ENCODE data around the gene IL17RC.

Gene IL17RC

DNA sequence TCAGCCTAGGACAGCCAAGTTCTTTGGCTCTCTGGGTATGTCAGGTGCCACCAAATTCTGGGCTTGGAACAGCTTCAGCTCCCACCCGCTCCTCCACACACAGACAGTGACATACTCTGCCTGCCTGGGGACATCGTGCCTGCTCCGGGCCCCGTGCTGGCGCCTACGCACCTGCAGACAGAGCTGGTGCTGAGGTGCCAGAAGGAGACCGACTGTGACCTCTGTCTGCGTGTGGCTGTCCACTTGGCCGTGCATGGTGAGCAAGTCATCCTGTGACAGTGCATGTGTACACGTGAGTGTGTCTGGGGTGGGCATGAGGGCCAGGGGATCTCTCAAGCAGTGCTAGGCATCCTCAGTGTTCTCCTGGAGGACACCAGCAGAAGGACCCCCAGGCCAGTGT is 922 bp downstream of the IL17RC start:
- Histone ChIP-seq H3K27ac (replicated peaks) (no peak overlapping the region), H3K4me3 (replicated peaks; ENCODE audit: insufficient read depth, low read length) (no peak overlapping the region)

DNA sequence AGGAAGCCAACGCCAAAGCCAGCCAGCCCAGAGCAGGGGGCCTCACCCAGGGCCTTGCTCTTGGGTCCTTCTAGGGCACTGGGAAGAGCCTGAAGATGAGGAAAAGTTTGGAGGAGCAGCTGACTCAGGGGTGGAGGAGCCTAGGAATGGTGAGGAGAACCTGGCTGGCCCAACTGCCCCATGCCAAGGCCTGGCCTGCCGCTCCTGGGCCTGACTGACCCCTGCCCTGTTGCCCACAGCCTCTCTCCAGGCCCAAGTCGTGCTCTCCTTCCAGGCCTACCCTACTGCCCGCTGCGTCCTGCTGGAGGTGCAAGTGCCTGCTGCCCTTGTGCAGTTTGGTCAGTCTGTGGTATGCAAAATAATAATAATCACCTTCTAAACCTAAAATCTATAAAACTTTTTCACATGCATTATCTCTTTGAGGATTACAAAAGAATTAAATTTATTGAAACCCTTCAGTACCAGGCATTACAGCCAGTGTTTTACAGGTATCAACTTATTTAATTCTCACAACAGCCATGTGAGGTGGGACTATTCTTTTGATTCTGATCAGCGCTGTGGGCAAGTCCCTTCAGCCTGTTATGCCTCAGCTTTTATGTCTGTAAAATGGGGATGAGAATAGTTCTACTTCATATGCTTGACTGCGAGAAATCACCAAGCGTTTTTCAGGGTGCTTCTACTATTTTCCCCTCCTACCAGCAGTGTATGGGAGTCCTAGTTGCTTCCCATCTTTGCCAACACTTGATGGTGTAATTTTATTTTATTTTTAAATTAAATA is 1.6 kb downstream of the IL17RC start:
- TF ChIP-seq POLR2AphosphoS5 (IDR thresholded peaks at IDR 0.05; ENCODE audit: low read depth) (no peak), GABPA (IDR thresholded peaks at IDR 0.05; ENCODE audit: low read depth) (no peak), SPI1 (IDR thresholded peaks at IDR 0.05; ENCODE audit: borderline replicate concordance, low read depth) (no peak)
- TF ChIP-seq, protein P1, sequence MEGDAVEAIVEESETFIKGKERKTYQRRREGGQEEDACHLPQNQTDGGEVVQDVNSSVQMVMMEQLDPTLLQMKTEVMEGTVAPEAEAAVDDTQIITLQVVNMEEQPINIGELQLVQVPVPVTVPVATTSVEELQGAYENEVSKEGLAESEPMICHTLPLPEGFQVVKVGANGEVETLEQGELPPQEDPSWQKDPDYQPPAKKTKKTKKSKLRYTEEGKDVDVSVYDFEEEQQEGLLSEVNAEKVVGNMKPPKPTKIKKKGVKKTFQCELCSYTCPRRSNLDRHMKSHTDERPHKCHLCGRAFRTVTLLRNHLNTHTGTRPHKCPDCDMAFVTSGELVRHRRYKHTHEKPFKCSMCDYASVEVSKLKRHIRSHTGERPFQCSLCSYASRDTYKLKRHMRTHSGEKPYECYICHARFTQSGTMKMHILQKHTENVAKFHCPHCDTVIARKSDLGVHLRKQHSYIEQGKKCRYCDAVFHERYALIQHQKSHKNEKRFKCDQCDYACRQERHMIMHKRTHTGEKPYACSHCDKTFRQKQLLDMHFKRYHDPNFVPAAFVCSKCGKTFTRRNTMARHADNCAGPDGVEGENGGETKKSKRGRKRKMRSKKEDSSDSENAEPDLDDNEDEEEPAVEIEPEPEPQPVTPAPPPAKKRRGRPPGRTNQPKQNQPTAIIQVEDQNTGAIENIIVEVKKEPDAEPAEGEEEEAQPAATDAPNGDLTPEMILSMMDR (IDR thresholded peaks at IDR 0.05; ENCODE audit: insufficient read depth, low read length): no peak
- TF ChIP-seq, protein P2, sequence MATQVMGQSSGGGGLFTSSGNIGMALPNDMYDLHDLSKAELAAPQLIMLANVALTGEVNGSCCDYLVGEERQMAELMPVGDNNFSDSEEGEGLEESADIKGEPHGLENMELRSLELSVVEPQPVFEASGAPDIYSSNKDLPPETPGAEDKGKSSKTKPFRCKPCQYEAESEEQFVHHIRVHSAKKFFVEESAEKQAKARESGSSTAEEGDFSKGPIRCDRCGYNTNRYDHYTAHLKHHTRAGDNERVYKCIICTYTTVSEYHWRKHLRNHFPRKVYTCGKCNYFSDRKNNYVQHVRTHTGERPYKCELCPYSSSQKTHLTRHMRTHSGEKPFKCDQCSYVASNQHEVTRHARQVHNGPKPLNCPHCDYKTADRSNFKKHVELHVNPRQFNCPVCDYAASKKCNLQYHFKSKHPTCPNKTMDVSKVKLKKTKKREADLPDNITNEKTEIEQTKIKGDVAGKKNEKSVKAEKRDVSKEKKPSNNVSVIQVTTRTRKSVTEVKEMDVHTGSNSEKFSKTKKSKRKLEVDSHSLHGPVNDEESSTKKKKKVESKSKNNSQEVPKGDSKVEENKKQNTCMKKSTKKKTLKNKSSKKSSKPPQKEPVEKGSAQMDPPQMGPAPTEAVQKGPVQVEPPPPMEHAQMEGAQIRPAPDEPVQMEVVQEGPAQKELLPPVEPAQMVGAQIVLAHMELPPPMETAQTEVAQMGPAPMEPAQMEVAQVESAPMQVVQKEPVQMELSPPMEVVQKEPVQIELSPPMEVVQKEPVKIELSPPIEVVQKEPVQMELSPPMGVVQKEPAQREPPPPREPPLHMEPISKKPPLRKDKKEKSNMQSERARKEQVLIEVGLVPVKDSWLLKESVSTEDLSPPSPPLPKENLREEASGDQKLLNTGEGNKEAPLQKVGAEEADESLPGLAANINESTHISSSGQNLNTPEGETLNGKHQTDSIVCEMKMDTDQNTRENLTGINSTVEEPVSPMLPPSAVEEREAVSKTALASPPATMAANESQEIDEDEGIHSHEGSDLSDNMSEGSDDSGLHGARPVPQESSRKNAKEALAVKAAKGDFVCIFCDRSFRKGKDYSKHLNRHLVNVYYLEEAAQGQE (IDR thresholded peaks at IDR 0.05; ENCODE audit: insufficient replicate concordance, low read depth): no peak
- H3K4me3 ChIP-seq (replicated peaks; ENCODE audit: insufficient read depth, low read length): no peak overlapping the region
- no peaks in the 10 kb centered on the region for H3K27me3 ChIP-seq (ENCODE audit: insufficient read depth, poor library complexity, severe bottlenecking)
- DNase-seq (ENCODE audit: low read depth in 1 of 2, low spot score in 1 of 2): no peak
- no peak overlapping the region for H3K27ac ChIP-seq (replicated peaks)

More for the DNA sequence above, 922 bp downstream of the IL17RC start:
- no peaks in the 10 kb centered on the region for H3K27me3 ChIP-seq (ENCODE audit: insufficient read depth, poor library complexity, severe bottlenecking)
- TF ChIP-seq GABPA (IDR thresholded peaks at IDR 0.05; ENCODE audit: low read depth) (no peak), SPI1 (IDR thresholded peaks at IDR 0.05; ENCODE audit: borderline replicate concordance, low read depth) (no peak), POLR2AphosphoS5 (IDR thresholded peaks at IDR 0.05; ENCODE audit: low read depth) (no peak)
- TF ChIP-seq, protein P1 (IDR thresholded peaks at IDR 0.05; ENCODE audit: insufficient read depth, low read length): no peak
- TF ChIP-seq, protein P2 (IDR thresholded peaks at IDR 0.05; ENCODE audit: insufficient replicate concordance, low read depth): no peak
- no peak for DNase-seq (ENCODE audit: low read depth in 1 of 2, low spot score in 1 of 2)

DNA sequence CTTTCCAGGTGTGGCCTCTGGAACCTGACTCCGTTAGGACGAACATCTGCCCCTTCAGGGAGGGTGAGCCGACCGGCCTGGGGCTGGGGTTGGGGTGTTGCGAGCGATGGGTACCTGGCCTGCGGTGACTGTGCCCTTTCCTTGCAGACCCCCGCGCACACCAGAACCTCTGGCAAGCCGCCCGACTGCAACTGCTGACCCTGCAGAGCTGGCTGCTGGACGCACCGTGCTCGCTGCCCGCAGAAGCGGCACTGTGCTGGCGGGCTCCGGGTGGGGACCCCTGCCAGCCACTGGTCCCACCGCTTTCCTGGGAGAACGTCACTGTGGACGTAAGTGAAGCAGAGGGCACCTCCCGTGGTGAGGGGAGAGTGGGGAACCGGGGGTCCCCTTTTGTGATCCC is 11.3 kb downstream of the IL17RC start:
- no peak for DNase-seq (ENCODE audit: low read depth in 1 of 2, low spot score in 1 of 2)
- TF ChIP-seq, protein P2 (IDR thresholded peaks at IDR 0.05; ENCODE audit: insufficient replicate concordance, low read depth): no peak
- TF ChIP-seq POLR2AphosphoS5 (IDR thresholded peaks at IDR 0.05; ENCODE audit: low read depth) (no peak), GABPA (IDR thresholded peaks at IDR 0.05; ENCODE audit: low read depth) (no peak)
- Histone ChIP-seq H3K27ac (replicated peaks) (no peak overlapping the region), H3K27me3 (ENCODE audit: insufficient read depth, poor library complexity, severe bottlenecking) (no peaks in the 10 kb centered on the region), H3K4me3 (replicated peaks; ENCODE audit: insufficient read depth, low read length) (no peak overlapping the region)

Data from HL-60 (cell line).